ENCODE measurements around the gene CMBL. TPM values are rescaled to one million over a fixed set of nuclear protein-coding genes. Genes with fewer than 3 reads are reported as not detected.

Gene CMBL
- total and polyA plus RNA-seq, 2 of the 13 experiments (the other 11 are each of a cell fraction or from before 2014, with no cell fraction given), result 11.5 to 17.0 TPM

DNA sequence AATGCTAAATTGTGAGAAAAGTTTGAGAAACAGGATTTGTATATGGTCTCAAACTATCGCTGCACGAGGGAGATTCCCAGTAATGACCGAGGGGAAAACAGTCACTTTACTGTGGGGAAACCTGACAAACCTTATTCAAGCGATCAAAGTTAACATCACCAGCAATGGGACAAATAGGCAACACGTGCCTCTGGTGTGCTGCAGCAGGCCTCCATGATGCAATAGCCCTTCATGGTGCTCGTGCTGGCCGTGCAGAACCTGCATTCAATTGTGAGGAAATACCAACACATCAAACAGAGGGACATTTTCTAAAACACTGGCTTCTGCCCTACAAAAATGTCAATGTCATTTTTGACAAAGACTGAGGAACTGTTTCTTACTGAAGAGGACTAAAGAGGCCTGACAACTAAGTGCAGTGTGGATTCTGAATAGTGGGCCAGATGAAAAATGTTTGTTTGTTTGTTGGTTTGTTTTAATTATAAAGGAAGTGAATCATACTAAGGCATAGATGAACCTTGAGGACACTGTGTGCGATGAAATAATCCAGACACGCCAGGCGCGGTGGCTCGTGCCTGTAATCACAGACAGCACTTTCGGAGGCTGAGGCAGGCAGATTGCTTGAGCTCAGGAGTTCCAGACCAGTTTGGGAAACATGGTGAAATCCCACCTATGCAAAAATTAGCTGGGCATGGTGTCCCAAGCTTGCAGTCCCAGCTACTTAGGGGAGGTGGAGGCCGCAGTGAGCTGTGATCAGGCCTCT, 28.2 kb upstream of the CMBL start (continued):
- TF ChIP-seq BHLHE40 (IDR thresholded peaks at IDR 0.05; ENCODE audit: low read length) (peak; percentile 96), FOXA3 (CRISPR knock-in tag; IDR thresholded peaks at IDR 0.05) (peak; percentile 44), TCF7 (IDR thresholded peaks at IDR 0.05; ENCODE audit: low read depth) (peak; percentile 52; the same call in 1 of the 2 replicates), NKX3-1 (CRISPR knock-in tag; IDR thresholded peaks at IDR 0.05) (no peak), ZNF451 (CRISPR knock-in tag; IDR thresholded peaks at IDR 0.05) (no peak), ASH2L (IDR thresholded peaks at IDR 0.05; ENCODE audit: insufficient read length, low read depth, low read length) (no peak), ZNF274 (CRISPR knock-in tag; IDR thresholded peaks at IDR 0.05) (no peak), GABPB1 (CRISPR knock-in tag; IDR thresholded peaks at IDR 0.05) (0 out of 2 replicates have a peak, but pooled peaks have one; percentile 16), TEAD3 (CRISPR knock-in tag; optimal IDR thresholded peaks at IDR 0.05; ENCODE audit: borderline replicate concordance) (peak; percentile 57), ZNF883 (CRISPR knock-in tag; IDR thresholded peaks at IDR 0.05; ENCODE audit: not compliant biosample characterization) (no peak), SP2 (CRISPR knock-in tag; IDR thresholded peaks at IDR 0.05) (no peak)
- TF ChIP-seq, protein P1, sequence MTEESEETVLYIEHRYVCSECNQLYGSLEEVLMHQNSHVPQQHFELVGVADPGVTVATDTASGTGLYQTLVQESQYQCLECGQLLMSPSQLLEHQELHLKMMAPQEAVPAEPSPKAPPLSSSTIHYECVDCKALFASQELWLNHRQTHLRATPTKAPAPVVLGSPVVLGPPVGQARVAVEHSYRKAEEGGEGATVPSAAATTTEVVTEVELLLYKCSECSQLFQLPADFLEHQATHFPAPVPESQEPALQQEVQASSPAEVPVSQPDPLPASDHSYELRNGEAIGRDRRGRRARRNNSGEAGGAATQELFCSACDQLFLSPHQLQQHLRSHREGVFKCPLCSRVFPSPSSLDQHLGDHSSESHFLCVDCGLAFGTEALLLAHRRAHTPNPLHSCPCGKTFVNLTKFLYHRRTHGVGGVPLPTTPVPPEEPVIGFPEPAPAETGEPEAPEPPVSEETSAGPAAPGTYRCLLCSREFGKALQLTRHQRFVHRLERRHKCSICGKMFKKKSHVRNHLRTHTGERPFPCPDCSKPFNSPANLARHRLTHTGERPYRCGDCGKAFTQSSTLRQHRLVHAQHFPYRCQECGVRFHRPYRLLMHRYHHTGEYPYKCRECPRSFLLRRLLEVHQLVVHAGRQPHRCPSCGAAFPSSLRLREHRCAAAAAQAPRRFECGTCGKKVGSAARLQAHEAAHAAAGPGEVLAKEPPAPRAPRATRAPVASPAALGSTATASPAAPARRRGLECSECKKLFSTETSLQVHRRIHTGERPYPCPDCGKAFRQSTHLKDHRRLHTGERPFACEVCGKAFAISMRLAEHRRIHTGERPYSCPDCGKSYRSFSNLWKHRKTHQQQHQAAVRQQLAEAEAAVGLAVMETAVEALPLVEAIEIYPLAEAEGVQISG (CRISPR knock-in tag; IDR thresholded peaks at IDR 0.05), result peak; percentile 44
- TF ChIP-seq, protein P2, sequence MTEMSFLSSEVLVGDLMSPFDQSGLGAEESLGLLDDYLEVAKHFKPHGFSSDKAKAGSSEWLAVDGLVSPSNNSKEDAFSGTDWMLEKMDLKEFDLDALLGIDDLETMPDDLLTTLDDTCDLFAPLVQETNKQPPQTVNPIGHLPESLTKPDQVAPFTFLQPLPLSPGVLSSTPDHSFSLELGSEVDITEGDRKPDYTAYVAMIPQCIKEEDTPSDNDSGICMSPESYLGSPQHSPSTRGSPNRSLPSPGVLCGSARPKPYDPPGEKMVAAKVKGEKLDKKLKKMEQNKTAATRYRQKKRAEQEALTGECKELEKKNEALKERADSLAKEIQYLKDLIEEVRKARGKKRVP (CRISPR knock-in tag; IDR thresholded peaks at IDR 0.05), result peak in 1 of 2 experiments; percentile 97; a peak in 2 of 4 replicates
- TF ChIP-seq, protein P3, sequence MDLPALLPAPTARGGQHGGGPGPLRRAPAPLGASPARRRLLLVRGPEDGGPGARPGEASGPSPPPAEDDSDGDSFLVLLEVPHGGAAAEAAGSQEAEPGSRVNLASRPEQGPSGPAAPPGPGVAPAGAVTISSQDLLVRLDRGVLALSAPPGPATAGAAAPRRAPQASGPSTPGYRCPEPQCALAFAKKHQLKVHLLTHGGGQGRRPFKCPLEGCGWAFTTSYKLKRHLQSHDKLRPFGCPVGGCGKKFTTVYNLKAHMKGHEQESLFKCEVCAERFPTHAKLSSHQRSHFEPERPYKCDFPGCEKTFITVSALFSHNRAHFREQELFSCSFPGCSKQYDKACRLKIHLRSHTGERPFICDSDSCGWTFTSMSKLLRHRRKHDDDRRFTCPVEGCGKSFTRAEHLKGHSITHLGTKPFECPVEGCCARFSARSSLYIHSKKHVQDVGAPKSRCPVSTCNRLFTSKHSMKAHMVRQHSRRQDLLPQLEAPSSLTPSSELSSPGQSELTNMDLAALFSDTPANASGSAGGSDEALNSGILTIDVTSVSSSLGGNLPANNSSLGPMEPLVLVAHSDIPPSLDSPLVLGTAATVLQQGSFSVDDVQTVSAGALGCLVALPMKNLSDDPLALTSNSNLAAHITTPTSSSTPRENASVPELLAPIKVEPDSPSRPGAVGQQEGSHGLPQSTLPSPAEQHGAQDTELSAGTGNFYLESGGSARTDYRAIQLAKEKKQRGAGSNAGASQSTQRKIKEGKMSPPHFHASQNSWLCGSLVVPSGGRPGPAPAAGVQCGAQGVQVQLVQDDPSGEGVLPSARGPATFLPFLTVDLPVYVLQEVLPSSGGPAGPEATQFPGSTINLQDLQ (CRISPR knock-in tag; IDR thresholded peaks at IDR 0.05), result no peak
- TF ChIP-seq, protein P4, sequence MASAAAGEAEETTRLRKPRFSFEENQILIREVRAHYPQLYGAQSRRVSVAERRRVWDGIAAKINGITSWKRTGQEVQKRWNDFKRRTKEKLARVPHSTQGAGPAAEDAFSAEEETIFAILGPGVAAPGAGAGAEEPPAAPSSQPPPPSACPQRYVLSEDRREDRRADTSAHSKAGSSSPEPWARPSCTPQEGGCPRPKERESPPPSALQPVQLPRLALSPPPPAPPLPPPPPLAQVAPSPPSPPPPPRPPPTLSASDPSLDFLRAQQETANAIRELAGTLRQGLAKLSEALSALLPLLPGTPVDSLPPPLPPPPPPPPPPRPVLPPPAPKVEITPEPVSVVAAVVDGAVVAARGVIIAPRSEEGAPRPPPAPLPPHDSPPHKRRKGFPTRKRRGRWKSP (CRISPR knock-in tag; IDR thresholded peaks at IDR 0.05), result 0 out of 2 replicates have a peak, but pooled peaks have one; percentile 32
- TF ChIP-seq, protein P5, sequence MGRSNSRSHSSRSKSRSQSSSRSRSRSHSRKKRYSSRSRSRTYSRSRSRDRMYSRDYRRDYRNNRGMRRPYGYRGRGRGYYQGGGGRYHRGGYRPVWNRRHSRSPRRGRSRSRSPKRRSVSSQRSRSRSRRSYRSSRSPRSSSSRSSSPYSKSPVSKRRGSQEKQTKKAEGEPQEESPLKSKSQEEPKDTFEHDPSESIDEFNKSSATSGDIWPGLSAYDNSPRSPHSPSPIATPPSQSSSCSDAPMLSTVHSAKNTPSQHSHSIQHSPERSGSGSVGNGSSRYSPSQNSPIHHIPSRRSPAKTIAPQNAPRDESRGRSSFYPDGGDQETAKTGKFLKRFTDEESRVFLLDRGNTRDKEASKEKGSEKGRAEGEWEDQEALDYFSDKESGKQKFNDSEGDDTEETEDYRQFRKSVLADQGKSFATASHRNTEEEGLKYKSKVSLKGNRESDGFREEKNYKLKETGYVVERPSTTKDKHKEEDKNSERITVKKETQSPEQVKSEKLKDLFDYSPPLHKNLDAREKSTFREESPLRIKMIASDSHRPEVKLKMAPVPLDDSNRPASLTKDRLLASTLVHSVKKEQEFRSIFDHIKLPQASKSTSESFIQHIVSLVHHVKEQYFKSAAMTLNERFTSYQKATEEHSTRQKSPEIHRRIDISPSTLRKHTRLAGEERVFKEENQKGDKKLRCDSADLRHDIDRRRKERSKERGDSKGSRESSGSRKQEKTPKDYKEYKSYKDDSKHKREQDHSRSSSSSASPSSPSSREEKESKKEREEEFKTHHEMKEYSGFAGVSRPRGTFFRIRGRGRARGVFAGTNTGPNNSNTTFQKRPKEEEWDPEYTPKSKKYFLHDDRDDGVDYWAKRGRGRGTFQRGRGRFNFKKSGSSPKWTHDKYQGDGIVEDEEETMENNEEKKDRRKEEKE (IDR thresholded peaks at IDR 0.05), result no peak
- TF ChIP-seq, protein P6, sequence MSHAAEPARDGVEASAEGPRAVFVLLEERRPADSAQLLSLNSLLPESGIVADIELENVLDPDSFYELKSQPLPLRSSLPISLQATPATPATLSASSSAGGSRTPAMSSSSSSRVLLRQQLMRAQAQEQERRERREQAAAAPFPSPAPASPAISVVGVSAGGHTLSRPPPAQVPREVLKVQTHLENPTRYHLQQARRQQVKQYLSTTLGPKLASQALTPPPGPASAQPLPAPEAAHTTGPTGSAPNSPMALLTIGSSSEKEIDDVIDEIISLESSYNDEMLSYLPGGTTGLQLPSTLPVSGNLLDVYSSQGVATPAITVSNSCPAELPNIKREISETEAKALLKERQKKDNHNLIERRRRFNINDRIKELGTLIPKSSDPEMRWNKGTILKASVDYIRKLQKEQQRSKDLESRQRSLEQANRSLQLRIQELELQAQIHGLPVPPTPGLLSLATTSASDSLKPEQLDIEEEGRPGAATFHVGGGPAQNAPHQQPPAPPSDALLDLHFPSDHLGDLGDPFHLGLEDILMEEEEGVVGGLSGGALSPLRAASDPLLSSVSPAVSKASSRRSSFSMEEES (CRISPR knock-in tag; IDR thresholded peaks at IDR 0.05), result peak; percentile 81

Data from HepG2 (cell line).